ENCODE results near the gene BRD2.
A peak's percentile ranks its signal among the peaks of the same experiment; 100 is the strongest.

BRD2 gene

DNA sequence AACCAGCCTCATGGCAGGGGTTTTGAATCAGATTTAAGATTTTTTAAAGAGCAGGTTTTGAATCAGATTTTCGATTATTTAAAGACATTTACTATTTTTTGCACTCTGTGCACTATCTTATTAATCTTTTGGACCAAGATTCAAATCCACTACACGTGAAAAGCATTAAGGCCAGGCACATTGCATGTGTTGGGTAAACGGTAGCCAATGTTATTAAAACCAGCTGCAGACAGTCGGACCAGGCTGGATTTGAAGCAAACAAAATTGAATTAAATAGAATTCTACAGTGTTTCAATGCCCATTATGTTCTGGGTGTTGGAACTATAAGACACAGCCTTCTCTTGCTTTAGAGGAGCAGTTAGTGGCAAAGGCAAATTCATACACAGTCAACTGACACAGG, 33.3 kb downstream of the BRD2 start:
- no peak for DNase-seq

DNA sequence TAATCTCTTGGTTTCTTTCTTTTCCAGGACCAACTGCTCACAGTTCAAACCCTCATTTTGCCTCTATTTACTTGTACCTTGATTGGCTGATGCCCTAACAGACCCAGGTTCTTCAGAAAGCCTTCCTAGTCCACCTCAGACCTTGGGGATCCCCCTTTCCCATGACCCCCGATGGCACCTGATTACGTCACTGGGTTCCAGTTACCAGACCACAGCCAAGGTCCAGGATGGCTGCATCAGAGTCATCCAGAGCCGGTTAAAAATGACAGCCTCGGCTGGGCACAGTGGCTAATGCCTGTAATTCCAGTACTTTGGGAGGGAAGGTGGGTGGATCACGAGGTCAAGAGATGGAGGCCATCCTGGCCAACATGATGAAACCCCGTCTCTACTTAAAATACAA, 36.5 kb downstream of the BRD2 start:
- no peak for DNase-seq

DNA sequence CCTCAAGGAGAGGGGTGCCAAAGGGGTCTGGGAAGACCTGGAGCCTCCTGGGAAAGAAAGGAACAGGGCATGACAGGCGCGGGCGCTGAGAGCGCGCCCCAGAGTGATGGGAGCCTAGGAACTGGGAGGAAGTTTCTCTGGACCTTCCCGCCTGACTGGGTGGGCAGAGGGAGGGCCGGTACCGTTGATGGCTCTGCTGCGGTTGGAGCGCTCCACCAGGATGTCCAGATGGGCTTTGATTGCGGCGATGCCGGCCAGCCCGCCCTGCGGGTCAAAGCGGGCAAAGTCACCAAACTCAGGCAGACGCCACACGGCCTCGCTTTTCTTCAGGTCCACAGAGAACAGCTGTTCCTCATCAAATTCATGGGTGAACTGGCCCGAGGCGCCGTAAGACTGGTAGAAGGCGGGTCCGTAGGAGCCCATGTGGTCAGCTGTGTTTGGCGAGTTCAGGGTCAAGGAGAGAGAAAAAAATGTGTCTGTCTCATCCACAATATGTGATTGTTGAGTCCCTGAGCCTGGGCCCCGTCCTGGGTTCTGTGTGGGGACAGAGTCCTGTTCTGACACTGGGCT, 39.5 kb downstream of the BRD2 start:
- no peak for DNase-seq

DNA sequence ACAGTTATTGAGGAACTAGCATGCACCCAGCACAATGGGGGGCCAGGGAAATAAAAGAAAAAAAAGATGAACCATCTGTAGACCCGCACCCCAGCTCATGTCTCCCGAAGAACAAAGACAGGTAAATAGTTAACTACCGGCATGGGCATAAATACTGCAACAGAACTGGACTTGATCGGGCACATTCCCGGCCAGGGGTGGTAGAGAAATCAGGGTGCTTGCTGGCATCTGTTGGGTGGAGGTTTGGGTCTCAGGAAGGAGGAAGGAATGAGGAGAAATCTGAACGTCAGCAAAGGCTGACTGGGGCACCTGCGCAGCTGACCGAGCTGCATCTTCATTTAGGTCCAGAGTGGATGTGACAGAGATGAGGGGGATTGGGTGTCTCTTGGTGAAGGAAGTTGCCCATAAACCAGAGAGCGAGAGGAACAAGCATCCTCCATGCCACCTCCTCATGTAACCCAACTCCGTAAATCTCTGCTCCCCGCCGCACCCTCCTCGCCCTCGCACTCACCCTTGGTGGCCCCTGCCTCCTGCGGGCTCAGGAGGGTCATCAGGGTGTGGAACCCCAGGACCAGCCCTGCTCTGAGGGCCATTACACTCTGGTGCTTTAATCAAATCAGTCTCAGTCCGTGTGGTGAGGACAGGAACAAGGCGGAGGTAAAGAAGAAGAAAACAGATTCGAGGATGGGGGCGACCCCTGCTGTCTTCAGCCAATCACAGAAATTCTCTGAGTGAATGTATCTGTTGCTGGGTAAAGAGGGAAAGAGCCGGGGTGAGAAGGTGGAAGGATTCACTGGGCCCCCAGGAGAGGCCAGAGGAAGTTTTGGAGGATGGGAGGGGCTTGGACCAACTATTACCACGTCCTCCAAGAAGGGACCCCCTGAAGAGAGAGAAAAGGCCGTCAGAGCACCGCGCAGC, 40.8 kb downstream of the BRD2 start, which contains the start of gene HLA-DOA:
HLA-DOA (minus strand) TSS at position 648 of the 918 bp plus-strand sequence.
- peak; percentile 52 for DNase-seq

DNA sequence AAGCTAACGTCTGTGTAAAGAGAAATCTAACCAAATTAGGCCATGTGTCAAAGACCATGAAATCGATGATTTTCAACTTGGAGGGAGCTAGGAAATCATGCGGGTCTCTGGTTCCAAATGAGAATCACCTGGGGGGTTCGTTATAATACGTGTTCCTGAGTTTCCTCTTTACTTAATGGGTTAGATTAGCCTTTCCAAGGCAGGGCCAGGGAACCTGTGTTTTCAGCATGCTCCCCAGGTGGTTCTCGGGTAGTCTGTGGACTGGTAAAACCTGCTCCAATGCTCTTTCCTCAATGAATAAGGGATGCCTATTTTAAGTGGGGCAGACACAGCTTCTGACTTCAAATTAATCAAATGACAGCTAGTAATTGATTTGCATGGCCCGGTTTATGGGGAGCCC, 42.0 kb downstream of the BRD2 start:
- no peak for DNase-seq

DNA sequence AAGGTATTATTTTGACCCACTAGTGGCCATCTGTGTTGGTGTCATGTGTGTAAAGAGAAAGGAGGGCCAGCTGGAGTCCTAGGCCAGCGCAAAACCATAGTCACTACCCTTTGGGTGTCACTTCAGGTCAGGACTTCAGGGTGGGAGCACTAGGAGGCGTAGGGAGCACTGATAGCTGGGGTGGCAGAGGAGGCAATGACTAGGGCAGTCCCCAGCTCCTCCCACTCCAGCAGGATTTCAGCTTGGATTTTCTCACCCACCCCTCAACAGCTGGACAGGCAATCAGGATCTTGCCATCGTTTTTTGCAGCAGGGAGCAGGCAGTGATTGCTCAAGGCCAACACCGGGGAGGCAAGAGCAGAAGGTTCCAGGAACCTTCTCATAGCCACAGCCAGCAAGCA, 45.2 kb downstream of the BRD2 start:
- DNase-seq: no peak

DNA sequence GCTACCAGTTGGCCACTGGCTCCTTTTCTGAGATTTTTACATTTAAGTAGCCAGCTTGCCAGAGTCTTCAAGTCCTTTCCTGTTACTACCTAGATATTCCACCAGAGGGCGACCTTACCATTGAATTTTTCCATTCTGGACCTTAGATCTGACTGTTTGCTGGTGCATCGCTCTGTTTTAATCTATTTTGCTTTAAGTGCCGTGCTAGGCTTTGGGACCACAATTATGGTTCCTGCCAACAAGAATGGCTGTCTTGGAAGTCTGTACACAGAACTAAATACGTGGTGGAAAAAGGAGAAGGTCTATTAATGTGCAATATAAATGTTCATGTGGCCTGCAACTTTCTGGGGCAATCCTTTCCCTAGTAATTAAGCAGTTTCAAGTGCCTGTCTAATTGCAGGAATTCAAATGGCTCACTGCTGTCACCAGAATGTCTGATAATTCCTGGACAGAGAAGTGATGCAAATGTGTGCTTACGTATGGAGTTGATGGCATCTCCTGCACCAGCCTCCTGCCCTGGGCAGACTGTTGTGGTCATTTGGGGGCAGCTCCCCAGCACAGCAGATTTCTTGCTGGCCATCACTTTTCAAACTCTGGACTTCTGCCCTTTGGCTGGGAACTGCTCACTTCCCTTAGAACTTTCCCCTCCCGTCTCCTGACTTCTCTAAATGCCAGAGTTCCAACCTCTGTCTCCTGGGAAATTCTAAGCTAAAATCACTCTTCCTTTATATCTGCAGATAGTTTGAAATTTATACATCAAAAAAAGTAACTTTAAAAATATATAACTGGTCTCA, 46.6 kb downstream of the BRD2 start:
- DNase-seq: peak; percentile 89

DNA sequence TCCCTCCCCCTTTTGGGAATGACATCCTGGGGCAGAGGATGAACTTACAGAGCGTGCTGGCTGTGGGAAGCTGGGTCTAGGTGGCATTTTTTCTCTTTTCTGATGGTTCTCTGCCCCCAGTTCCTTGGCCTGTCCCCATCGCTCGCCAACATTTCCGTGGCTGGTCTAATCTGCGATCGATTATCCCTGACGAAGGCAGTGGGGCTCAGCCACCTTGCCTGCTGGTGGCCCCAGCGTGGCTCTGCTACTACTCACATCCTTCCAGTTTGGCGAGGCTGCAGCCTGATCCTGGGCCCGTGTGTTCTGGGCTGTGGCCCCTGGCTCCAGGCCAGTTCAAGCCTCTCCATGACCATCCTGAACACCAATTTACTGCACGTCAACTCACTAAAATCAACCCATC, 47.4 kb downstream of the BRD2 start:
- no peak for DNase-seq

DNA sequence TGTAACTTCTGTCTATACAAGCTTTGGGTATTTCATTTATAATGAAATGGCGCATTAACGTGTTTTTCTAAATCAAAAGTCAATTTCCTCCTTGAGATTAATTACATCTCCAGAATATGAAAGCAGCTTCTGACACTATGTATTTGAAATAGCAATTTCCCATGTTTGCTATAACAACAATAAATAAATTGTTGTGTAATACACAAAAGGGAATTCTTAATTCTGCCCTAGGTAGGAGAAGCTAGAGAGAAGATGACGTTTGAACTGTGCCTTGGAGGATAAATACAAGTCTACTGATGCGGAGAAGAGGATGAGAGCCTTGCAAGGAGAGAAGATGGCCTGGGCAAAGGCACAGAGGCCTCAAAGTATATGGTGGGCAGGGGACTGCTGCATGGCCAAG, 48.6 kb downstream of the BRD2 start:
- no peak for DNase-seq

DNA sequence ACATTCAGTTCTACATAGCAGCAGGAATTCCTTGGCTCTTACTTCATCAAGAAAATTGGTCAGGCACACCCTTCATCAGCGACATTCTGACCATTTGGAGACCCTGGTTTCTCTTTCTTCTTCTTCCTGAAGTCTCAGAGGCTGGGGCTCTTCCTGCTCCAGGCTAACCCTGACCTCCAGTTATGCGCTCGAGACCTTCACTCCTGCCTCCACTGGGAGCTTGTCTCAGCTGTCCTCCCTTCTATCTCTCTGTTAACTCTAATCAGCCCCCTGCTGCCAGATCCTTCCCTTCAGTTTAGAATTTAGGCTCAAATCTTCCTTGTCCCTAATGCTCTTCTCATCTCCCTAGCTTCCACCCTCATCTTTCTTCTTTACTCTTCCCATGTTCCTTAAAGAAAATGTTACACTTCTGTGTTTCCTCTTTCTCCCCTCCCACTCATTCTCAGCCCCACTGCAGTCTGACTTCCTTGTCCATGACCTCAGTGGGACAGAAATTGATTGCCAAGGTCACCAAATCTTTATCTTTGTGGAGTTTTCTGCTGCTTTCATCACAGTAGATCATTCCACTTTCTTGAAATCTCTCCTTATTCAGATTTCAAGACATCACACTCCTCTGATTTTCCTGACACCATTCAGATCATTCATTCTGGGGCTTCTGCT, 49.4 kb downstream of the BRD2 start:
- no peak for DNase-seq

DNA sequence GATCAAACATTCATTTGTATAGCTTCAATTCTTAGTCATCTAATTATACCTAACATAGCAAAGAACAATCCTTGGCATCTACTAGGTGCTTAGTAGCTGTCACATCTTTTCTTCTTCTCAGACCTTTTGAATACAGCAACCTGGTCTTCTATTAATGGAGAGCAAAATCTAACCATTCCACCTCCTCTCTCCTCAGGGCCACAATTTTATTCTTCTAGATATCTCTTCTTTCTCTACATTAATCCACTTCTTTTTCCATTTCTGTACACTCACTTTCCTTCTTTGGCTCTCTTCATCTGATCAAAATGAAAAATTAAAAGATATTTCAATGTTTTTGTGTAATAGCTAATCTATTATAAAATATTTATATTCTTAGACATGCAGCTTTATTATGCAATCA, 50.0 kb downstream of the BRD2 start:
- DNase-seq: no peak

DNA sequence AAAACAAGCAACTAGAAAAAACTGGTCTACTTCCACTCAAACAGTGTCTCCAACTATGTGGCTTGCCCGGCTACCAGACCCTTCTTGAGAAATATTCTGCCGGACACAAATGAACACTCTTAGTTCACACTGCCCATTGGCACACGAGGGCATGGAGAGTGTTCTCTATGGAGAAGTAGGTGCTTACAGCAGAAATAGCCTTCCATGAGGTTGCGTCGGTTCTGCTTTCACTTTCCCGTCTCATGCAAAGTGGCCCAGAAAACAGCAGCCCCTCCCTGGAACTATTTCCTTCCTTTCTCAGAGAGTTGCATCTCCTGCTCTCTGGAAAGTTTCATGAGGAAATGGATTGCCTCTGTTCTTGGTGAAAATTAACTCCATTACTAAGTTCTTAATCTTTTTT, 50.5 kb downstream of the BRD2 start:
- peak; percentile 70 for DNase-seq

DNA sequence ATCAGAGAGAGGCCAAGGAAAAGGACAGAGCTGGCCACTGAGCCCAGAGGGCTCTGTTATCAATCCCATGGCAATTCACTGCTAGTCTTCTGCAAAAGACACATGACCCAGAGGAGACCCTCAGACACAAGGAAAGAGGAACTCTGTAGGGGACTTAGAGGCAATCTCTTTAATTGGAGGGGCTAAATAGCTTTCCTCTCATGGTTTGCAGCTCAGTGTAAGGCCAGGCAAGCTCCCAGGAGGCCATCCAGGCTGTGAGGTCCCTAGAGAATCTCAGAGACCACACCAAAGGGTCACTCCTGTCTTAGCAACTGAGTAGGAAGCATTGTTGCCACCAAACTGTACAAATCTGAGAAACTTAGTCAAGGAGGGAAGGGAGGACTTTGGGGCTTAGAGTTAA, 51.0 kb downstream of the BRD2 start:
- no peak for DNase-seq

DNA sequence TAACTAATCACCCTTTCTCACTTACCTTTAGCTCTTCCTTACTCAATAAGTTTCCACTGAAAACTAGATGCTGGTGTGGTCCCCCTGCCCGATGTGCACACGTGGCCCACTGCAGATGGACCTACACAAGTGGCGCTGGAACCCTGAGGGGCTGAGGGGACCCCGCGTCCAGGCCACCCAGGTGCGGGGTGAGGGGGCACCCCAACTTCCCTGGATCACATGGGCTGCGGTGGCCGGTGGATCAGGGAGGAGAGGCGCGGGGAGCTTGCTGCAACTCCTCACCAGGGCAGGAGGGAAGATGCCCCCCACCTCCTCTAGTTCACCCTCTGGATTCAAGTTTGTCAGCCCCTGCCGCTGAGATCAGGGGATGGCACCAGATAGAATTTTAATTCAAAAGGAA, 53.5 kb downstream of the BRD2 start:
- DNase-seq: no peak

DNA sequence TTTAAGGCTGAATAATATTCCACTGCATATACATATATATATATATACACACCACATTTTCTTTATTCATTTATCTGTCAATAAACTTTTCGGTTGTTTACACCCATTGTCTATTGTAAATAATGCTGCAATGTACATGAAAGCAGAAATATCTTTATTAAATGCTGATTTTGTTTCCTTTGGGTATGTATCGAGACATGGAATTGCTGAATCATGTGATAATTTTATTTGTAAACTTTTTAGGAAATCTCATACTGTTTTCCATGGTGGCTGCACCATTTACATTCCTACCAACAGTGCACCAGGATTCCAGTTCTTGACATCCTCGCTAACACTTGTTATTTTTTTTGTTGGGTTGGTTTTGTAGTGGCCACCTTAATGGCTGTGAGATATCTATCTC, 55.1 kb downstream of the BRD2 start:
- no peak for DNase-seq

DNA sequence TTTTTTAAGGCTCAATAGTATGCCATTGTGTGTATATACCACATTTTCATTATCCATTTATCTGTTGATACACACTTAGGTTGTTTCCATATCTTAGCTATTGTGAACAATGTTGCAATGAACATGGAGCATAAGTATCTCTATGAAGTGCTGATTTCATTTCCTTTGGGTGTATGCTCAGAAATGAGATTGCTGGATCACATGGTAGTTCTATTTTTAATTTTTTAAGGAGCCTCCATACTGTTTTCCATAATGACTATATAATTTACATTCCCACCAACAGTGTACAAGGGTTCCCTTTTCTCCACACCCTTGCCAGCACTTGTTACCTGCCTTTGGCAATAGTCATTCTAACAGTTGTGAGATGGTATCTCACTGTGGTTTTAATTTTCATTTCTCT, 56.1 kb downstream of the BRD2 start:
- DNase-seq: no peak

DNA sequence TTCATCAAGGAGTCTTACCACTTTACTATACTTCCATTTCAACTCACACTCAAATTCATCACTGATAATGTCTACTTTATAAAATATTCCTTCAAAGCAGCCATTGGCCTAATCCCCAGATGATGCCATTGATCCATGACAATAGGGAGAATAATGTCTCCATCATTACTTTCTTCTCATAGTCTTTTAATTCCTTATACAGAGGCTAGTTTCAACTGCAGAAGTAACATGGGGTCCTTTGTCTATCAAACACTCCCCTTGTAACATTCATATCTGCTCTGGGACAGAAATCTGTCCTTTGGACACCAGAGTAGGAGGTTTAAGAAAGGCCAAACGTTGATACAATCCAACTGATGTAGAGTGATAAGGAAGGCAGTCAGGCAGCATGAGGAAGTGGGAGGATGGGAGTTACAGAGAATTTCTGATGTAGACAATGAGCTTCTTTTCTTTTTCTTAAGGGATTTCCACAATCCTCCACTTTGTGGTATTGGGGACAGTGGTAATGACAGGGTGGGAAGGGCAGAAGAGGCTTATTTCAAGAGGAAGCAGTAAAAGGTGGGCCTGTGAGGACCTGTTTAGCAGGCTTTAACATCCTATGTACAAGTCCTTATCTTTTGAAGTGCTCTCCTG, 59.9 kb downstream of the BRD2 start:
- no peak for DNase-seq

DNA sequence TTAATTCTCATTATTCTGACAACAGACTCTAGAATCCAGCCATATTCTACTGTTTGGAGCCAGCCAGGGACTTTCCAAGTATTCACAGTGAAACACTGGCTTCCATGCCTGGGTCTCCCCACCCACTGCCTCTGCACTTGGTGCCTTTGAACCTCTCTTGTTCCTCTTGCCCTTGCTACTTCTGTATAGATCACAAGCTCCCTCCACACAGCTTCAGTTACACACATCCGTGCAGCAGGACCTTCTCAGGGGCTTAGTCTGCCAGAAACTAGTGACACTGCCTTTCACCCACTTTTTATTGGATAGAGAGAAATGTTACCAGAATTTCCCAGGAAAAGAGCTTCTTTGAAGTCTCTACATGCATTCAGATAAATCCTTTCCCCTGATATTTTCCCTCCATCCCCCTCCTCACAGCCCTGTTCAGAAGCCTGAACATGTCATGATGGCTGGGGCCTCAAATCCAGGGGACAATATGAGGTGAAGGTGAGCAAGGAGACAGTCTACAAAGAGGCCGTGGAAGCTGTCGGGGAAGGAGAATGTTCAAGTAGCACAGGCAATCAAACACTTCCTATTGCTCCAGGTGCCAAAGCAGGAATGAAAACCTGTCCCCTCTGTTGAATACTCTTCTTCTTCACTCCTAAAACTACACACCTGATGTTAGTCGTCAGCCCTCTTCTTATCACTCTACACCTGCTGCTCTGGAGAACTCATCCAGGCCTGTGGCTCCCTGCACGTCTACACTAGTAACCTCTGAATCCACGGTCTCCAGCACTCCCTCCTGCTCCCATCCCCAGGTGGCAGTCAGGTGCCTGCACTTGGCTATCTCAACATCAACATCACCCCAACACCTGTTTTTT, 61.2 kb downstream of the BRD2 start:
- peak; percentile 64 for DNase-seq

DNA sequence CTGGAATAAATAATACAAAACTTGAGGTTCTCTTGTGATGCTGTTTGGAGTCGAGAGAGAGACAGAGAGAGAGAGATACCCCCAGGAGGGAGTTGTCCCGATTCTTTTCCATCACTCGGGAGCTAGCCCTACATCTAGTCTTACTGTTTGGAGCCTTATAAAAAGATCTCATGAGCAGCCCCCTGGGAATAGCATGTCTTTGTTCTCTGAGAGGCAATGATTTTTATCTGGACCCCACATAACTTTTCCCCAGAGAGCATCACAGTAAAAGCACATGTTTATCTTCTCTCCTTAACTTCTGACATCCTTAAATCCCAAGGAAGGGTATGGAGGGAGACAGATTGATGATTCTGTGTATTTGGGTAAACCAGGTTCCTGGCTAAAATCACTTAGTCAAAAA, 61.9 kb downstream of the BRD2 start:
- no peak for DNase-seq
